NCI-H524 (cell line): ENCODE data around the gene SCN11A.
A peak's percentile ranks its signal among the peaks of the same experiment; 100 is the strongest.
"Not testable (repeated sequence)": the region's sequence is repeated elsewhere in the genome, so short reads cannot be mapped to it uniquely, and the experiment has no call there.

ENCODE experiments used
- DNase-seq, 2 experiments: peaks; one replicate each; lab custom pipeline; 2025; lab: John Stamatoyannopoulos, UW

SCN11A gene

DNA sequence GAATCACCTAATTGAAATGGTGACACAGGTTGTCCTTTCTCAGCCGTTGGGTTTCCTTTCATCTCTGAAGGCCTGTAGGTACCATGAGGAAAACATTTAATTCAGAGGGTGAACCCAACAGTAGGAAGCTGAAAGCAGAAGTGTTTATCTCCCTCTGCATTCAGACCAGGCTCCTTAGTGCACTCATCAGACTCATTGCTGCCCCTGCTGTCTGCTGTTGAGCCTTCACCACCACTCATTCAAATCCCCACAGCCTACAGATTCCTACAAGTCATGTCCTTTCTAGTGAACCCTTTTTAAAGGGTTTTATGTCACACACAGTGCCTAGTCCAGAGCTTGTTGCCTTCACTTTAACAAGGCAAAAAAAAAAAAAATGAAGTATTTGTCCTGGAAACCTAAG is 13.5 kb upstream of the SCN11A start:
- DNase-seq = peak in 1 of 2 experiments; percentile 13

DNA sequence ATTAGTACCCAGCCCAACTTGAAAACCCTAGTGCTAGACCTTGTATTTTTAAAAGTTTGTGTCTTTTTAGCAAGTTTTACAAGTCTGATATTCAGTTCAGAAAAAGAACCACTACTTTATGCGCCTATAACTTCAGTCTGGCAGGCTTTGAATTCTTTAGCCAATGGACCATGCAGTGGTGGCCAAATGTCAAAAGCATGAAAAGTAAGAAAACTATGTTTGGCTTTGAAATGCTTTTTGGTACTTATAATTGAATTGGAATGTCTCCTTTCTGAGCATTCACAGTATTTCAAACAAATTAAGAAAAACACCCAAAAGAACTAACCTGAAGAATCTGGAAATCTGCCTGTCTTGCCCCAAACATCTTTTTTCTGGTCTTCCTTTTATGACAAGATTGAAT is 12.9 kb upstream of the SCN11A start:
- no peak for DNase-seq

DNA sequence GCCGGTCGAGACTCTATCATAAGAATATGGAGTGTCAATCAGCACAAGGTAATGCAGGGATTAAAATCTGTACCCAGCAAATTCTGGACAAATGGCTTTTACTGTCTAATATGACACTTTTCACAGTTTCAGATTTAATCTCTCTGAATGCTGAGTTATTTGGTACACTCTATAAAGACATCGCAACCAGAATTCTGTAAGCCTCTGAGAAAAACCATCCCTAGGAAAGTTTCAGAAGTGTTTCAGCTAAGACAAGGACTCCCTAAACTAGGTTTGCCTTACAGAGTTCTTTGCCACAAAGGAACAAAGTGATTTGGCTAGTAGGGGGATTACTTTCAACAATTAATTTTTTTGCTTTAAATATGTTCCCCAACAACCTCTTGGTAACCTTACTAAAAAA is 11.4 kb upstream of the SCN11A start:
- DNase-seq = no peak

DNA sequence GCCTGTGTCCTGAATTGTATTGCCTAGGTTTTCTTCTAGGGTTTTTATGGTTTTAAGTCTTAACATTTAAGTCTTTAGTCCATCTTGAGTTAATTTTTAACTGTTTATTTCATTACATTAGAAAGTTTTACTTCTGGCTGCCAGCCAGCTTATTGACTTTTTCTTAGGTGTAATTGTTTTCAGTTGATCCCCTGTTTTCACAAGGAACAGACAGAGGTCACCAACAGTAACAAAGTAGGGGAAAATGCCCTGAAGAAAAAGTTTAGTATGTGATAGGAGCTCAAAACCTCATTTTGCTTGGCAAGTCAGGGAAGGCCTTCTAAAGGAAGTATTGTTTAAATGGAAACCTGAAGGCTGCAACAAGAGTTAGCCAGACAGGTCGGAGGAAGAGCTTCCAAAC is 10.4 kb upstream of the SCN11A start:
- DNase-seq = no peak

DNA sequence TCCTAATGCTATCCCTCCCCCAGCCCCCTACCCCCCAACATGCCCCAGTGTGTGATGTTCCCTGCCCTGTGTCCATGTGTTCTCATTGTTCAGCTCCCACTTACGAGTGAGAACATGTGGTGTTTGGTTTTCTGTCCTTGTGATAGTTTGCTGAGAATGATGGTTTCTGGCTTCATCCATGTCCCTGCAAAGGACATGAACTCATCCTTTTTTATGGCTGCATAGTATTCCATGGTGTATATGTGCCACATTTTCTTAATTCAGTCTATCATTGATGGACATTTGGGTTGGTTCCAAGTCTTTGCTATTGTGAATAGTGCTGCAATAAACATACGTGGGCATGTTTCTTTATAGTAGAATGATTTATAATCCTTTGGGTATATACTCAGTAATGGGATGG is 9.5 kb upstream of the SCN11A start:
- not testable (repeated sequence) for DNase-seq

DNA sequence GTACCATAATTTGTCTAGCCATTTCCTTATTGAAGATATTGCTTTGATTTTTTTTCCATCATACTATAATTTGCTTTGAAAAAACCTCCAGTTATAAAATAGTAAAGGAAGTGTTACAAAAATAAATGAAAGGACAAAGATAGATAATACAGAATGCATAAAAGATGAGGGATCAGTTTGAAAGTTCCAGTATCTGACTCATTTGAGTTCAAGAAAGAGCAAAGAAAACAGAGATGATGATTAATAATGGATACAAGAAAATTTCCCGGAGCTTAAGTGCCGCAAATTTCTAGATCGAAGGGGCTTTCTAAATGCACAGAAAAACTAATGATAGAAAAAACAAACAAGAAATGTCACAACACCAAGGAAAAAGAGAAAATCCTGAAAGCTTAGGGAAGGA is 4.4 kb upstream of the SCN11A start:
- DNase-seq = no peak

DNA sequence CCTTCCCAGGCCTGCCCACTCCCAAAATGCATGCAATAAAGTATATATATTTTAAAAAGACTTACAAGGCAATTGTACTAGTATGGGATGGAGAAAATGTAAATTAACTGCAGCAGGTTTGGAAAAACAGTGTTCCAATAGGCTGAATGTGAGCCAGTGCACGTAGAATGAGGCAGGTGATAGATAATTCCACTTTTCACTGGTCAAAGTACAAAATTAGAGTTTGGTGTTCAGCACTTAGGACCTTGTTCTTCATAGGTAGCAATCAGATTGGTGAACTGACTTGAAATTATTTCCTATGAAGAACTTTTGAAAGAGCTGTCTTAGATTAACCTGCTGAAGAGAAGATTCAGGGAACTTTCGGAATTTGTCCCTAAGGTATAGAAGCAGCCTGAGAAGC is 2.0 kb upstream of the SCN11A start:
- DNase-seq = no peak

DNA sequence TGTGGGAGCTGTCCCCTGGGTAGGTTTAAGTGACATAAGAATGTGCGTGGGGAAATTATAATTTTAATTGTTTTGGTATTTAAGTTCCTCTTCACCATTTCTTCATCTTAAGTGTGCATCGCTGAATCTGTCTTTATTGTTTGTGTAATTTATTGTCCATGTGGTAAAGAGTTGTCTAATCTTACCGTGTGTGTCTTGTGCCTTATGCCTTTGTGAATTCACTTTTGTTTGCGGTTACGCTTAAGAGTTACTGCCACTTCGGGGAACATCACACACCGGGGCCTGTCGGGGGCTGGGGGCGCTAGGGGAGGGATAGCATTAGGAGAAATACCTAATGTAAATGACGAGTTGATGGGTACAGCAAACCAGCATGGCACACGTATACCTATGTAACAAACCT is 839 bp upstream of the SCN11A start:
- peak in 1 of 2 experiments; percentile 23 for DNase-seq

DNA sequence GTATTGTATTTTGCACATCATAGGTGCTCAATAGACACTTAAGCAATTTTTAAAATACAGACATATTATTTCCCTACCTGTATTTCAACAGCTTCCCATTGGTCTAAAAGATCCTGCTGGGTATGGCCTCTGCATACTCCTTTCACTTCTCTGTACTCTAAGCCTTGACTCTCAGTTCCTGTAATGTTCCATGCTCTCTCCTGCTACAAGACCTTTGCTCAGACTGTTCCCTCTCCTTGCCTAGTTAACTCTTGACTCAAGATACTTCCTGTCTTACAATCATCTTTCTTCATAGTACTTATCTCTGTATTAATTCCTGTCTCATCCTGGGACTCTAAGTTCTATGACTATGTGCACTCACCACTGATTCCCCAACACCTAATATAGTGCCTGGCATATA is 1.7 kb downstream of the SCN11A start:
- no peak for DNase-seq

DNA sequence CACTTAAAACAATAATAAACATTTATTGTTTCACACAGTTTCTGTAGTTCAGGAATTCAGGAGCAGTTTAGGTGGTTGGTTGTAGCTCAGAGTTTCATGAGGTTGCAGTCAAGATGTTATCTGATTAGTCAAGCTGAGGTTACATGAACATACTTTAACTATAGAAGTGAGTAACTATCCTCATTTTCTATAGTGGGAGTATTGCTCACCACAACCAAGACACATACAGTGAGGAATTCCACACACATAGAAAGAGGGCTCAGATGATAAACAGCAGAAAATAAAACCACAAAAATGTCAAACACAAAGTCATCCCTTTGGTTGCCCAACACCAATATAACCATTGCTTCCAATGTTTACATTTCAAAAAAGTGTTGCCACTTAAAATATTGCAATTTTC is 13.6 kb downstream of the SCN11A start:
- no peak for DNase-seq

DNA sequence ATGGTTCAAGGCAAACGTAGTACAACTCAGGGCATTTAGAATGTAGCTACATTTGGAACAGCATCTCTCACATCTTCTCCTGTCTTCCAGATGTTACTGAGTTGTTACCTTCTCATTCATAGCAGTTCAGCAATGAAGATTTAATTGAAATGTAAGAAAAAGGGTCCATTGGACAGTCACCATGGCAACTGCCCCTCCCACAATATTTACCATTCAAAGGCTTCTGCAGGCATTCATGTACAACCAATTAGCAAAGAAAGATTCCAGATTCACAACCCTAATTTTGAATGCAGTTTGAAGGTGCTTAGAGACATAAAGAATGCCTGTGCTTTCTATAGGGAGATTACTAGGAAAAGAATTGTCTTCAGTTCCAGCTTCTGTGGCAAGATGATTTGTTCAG is 22.2 kb downstream of the SCN11A start:
- DNase-seq = no peak

DNA sequence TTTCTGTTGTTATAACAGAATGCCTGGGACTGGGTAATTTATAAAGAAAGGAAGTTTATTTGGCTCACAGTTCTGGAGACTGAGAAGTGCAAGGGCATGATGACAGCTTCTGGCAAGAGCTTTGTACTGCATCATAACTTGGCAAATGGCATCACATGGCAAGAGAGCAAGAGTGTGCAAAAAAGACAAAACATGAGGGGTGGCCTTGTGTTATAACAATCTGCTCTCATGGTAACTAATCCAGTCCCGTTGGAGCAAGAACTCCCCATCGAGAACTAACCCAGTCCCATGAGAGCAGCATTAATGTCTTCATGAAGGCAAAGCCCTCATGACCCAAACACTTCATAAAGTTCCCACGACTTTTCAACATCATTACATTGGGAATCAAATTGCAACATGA is 23.2 kb downstream of the SCN11A start:
- DNase-seq = no peak

DNA sequence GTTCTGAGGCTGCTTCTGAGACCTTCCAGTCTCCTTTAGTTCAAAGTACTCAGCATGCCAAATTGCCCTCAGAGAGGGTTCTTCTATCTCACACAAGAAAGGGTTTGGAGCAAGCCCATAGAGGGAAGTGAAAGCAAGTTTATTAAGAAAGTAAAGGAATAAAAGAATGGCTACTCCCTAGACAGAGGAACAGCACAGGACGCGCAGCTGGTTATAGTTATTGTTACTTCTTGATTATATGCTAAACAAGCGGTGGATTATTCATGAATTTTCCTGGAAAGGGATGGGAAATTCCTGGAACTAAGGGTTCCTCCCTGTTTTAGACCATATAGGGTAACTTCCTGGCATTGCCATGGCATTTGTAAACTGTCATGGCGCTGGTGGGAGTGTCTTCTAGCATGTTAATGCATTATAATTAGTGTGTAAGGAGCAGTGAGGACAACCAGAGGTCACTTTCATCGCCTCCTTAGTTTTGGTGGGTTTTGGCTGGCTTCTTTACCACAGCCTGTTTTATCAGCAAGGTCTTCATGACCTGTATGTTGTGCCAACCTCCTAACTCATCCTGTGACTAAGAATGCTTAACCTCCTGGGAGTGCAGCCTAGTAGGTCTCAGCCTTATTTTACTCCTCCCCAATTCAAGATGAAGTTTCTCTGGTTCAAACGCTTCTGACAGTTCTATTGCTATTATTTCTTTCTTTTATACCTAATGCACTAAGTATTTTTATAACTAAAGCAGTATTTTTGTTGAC is 26.3 kb downstream of the SCN11A start:
- no peak for DNase-seq

DNA sequence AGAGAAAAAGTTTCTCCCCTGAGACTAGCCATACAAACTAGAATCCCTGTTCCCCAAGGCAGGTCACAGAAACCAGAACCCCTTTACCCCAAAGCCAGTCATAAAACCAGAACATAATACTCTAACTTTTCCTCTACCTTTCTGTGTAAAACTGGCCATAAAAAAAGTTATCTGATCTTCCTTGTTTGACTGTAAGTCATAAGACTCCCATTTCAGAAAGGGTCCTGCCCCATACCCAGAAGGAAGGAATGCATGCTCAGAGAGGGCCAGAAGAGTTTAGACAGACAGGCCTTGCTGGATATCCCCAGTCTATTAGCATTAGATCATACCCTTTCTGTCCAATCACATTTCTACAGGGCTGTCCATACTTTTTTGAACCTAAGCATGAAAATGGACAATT is 27.2 kb downstream of the SCN11A start:
- DNase-seq = no peak

DNA sequence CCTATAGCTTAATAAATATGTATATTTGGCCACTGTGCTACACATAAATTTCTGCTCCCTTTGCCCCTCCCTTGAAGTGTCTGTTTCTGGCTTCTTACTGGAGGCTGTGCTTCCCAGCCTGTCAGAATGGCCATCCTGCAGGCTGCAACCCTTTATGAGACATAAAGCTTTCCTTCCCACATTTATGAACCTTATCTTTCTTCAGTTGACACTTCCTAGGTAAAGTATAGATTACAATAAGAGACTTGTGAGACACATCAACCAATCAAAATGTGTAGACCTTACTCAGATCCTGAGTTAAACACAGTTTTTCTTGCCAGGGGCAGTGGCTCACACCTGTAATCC is 29.5 kb downstream of the SCN11A start:
- DNase-seq = no peak

DNA sequence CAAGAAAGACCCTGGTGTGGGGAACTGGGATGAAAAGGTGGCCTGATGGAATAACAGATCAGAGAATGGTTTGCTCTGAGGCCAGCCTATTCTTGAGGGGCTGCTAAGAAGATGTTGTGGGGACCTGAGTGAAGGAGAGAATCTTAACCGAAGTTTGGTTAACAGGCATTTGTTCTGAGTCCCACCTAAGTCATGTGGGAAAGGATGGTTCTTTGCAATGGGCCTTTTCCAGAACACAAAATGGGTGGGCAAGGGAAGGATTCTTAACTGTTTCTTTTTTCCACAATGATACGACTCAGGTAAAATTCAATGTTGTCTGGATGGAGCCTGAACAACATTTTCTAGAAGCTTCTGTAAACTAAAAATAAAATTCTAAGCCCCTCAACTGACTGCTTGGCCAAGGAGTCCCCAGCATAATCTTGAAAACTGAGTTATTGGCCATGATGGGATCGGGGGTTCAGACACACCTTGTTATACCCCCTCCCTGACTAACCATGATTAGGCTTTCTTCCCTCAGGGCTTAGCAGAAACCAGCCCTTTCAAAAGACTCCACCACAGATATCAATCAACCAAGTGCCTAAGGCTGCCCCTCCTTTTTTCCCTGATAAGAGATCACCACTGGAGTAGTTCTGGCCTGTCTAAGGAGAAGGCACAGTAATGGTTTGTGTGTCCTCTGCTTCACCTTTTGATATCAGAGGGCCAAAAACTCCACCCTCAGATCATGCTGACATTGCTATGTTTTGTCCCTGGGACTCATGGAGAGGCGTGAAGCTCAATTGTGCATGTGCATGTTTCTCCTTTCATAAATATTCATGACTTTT is 30.1 kb downstream of the SCN11A start:
- DNase-seq = no peak

DNA sequence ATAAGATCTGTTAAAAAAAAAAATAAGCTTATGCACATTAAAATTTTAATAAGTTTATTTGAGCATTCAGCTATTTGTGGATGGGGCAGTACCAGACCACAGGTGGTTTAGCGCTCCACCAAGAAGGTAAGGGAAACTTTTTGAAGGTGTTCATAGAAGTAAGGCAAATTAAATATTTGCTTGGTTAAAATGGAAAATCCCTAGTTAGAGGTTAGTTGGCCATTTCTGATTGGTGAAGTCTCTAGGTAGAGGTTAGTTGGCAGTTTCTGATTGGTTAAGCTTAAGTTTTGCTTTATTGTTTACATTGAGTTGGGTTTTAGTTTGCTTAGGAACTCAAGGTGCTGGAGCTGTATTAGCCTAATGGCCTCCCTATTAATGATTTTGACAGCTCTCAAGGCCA is 30.7 kb downstream of the SCN11A start:
- DNase-seq = no peak

DNA sequence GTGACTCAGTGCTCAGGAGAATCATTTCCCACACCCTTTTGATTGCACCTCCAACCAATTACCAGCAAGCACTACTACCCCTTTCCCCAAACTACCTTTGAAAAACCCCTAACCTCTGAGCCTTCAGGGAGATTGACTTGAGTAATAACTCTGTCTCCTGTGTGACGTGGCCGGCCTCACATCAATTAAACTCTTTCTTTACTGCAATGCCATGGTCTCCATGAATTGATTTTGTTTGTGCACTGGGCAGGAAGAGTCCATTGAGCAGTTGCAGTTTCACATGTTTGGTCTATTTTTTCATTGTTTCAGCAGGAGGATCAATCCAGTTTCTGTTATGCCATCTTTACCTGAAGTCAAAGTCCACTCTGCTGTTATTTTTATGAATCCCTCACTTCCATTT is 32.4 kb downstream of the SCN11A start:
- no peak for DNase-seq

DNA sequence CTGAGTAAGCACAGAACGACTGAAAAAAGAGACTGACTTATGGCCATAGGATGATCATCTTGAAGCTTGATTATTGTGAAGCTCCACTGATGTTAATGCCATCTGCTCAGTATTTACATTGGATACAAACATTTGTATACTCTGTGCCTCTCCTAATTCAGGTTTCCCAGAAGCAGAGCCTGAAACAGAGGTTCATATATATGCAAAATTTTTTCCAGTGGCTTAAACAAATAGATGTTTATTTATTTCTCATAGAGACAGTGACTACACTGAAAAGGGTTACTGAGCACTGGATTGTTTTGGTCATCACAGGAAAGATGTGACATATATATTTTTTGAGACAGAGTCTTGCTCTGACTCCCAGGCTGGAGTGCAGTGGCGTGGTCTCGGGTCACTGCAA is 36.3 kb downstream of the SCN11A start:
- no peak for DNase-seq

DNA sequence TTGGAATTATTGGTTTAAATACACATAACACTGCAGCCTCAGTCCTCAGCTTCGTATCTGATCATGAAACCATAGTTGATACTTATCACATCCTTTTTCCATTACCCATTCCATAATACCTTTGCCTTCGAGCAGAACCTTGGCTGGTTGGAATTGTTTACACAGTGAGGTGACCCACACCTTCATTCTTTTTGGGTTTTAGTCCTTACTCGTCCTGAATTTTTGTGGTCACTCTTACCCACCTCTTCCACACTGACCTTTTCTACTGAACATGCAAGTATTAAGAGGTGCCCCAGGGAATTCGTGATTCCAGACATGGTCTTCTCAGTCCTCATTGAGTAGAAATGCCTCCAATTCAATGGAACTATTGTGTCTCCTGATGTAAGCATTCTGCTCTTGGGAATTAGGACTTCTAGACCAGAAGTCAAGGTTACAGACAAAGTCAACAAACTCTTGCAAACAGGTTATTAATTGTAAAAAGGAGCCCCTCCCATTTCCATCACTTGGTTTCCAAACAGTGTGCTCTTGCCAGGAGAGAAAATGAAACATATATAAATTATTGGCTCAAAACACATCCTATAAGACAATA is 37.7 kb downstream of the SCN11A start:
- no peak for DNase-seq

DNA sequence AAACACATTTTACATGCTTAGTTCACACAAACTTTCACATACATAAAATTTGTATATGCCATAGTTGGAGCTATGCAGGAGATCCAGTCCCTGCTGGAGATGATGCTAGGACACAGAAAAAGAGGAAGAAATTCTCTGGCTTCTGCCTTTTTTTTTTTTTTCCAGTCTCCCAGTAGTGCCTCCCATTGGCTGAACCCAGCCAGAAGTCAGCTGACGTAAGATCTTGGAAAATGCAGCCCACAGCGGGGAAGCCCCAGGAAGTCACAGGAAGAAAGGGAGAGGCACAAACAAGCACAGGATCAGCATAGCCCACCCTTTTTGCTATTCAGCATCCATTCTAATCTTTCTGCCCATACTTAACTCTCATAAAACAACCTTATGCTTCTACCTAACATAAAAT is 38.5 kb downstream of the SCN11A start:
- no peak for DNase-seq

DNA sequence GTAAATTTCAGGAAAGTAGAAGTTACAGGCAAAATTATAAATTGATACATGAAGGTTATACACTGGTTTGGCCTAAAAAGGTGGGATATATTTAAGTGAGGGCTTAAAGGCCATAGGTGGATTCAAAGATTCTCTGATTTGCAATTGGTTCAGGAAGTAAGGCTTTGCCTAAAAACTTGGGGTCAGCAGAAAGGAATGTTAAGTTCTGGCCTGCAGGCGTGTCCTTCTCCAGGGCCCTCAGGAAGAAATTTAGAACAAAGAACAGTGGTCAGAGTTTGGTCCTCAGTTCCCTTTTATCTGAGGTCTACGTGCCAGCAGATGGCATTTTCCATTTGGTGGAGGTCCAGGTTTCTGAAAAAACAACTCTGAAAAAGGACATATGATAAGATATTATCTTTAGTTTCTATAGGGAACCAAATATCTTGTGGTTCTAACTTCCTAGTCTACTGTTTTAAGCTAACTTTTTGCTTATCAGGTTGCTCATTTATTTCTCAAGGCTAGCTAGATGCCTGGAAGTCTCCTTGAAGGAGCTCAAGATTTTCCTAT is 40.5 kb downstream of the SCN11A start:
- DNase-seq = no peak

DNA sequence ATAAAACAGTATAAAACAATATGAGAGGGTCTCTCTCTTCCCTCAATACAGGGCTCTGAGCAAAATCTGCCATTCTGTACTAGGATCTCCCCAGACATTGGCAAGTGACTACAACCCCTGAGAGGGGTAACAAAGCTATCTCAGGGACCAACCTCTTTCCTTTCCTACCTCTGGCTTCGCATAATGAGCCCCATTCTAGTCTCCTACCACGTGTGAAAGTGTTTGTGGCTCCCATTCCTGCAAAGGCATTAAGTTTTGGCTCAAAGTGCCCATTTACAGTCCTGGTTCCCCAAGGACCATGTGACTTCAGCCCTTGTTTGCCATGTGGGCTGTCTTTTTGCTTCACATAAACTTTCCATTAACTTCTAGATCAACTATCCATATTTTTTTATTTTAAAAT is 46.4 kb downstream of the SCN11A start:
- no peak for DNase-seq
